OCI-LY3 (cell line): ENCODE data around the gene MRTFA.

ENCODE experiments used
- H2AFZ ChIP-seq: fragments of 200-600, 300-600 bp; shearing (Covaris generic); 2 replicates; pipeline ENCODE4 v1.6.0; 2014; ENCODE audit warnings: antibody characterized with exemption, low read depth, low read length
- H3K27ac ChIP-seq: fragments of 200-600, 300-600 bp; sonication (generic); 2 replicates; pipeline ENCODE4 v1.5.1; 2014; ENCODE audit warnings: mild to moderate bottlenecking, low read length, moderate library complexity, mixed read lengths
- H3K27me3 ChIP-seq: fragments of 200-600, 300-600 bp; sonication (generic); 2 replicates; pipeline ENCODE4 v1.6.1; 2014; ENCODE audit warnings: low read depth, low read length, mixed read lengths
- H3K36me3 ChIP-seq: fragments of 200-600, 300-600 bp; sonication (generic); replicated peaks from 2 replicates; pipeline ENCODE3; 2014; ENCODE audit warnings: low read depth, low read length, mixed read lengths
- H3K4me1 ChIP-seq: fragments of 300-600, 200-600 bp; sonication (generic); 2 replicates; pipeline ENCODE4 v1.6.1; 2014; ENCODE audit warnings: low read length, mixed read lengths
- H3K4me2 ChIP-seq: fragments of 200-600, 300-600 bp; sonication (generic); 2 replicates; pipeline ENCODE4 v1.6.1; 2014; ENCODE audit warnings: low read length, mixed read lengths
- H3K4me3 ChIP-seq: fragments of 300-600, 200-600 bp; sonication (generic); 2 replicates; pipeline ENCODE4 v1.5.1; 2014; ENCODE audit warnings: antibody characterized with exemption, mild to moderate bottlenecking, low read length, moderate library complexity
- H3K79me2 ChIP-seq: fragments of 300-600, 200-600 bp; shearing (Covaris generic); 2 replicates; pipeline ENCODE4 v1.6.1; 2014; ENCODE audit warnings: mild to moderate bottlenecking, low read length, mixed read lengths
- H3K9ac ChIP-seq: fragments of 300-600, 200-600 bp; shearing (Covaris generic); 2 replicates; pipeline ENCODE4 v1.6.0; 2014; ENCODE audit warnings: mild to moderate bottlenecking, low read length, moderate library complexity
- H3K9me3 ChIP-seq: fragments of 200-600, 300-600 bp; shearing (Covaris generic); 2 replicates; pipeline ENCODE4 v1.6.1; 2014; ENCODE audit warnings: low read length, mixed read lengths; ENCODE audit not compliant: insufficient read depth
- H4K20me1 ChIP-seq: fragments of 200-600, 300-600 bp; sonication (generic); 2 replicates; pipeline ENCODE4 v1.6.1; 2016; ENCODE audit warnings: low read length, mixed read lengths; ENCODE audit not compliant: insufficient read depth
- CTCF ChIP-seq: fragments of 200-600, 300-600 bp; sonication (generic); IDR thresholded peaks from 2 replicates; pipeline ENCODE4 v1.5.1; 2014; ENCODE audit warnings: antibody characterized with exemption, low read length, low read depth
- EZH2phosphoT487 ChIP-seq: fragments of 200-600 bp; shearing (Covaris generic); IDR thresholded peaks from 2 replicates; pipeline ENCODE4 v1.6.1; 2018; ENCODE audit warnings: antibody characterized with exemption, mixed run types, low read depth

The MRTFA gene

GRCh38 chr22:40463683-40464082 lies 172.8 kb downstream of the MRTFA start:
- peak overlapping the region; percentile 76 for H3K4me3 ChIP-seq
- peaks cover 14% of the 10 kb centered on the region for H3K79me2 ChIP-seq
- H3K4me2 ChIP-seq, result peak overlapping the region; percentile 92
- peak overlapping the region; percentile 59 for H3K9ac ChIP-seq
- H3K36me3 ChIP-seq, result peaks cover 10% of the 10 kb centered on the region
- no peaks in the 10 kb centered on the region for H3K27me3 ChIP-seq
- no peaks in the 10 kb centered on the region for H3K9me3 ChIP-seq
- H4K20me1 ChIP-seq, result no peaks in the 10 kb centered on the region; the same call in 1 of the 2 replicates
- peak overlapping the region; percentile 76 for H2AFZ ChIP-seq
- peaks cover 20% of the 10 kb centered on the region for H3K4me1 ChIP-seq
- TF ChIP-seq CTCF (no peak), EZH2phosphoT487 (no peak)
- H3K27ac ChIP-seq, result peak overlapping the region; percentile 41

GRCh38 chr22:40463017-40463631 lies 173.4 kb downstream of the MRTFA start:
- H3K9ac ChIP-seq, result peak overlapping the region; percentile 59
- peaks cover 1% of the 10 kb centered on the region; the same call in 1 of the 2 replicates for H4K20me1 ChIP-seq
- no peaks in the 10 kb centered on the region for H3K27me3 ChIP-seq
- H2AFZ ChIP-seq, result peak overlapping the region; percentile 76
- peak overlapping the region; percentile 92 for H3K4me2 ChIP-seq
- no peaks in the 10 kb centered on the region for H3K9me3 ChIP-seq
- TF ChIP-seq CTCF, result no peak
- no peak for TF ChIP-seq EZH2phosphoT487
- H3K36me3 ChIP-seq, result peaks cover 10% of the 10 kb centered on the region
- peak overlapping the region; percentile 41 for H3K27ac ChIP-seq
- H3K4me3 ChIP-seq, result peak overlapping the region; percentile 76
- peaks cover 13% of the 10 kb centered on the region for H3K79me2 ChIP-seq
- H3K4me1 ChIP-seq, result peaks cover 20% of the 10 kb centered on the region

GRCh38 chr22:40462195-40462984 lies 174.1 kb downstream of the MRTFA start:
- TF ChIP-seq EZH2phosphoT487 (no peak; the same call in 1 of the 2 replicates), CTCF (no peak)
- peaks cover 20% of the 10 kb centered on the region for H3K4me1 ChIP-seq
- peak overlapping the region; percentile 41; the same call in 1 of the 2 replicates for H3K27ac ChIP-seq
- peaks cover 7% of the 10 kb centered on the region; the same call in 1 of the 2 replicates for H3K79me2 ChIP-seq
- H3K27me3 ChIP-seq, result no peaks in the 10 kb centered on the region
- peak overlapping the region; percentile 76 for H3K4me3 ChIP-seq
- peaks cover 10% of the 10 kb centered on the region for H3K36me3 ChIP-seq
- H3K9ac ChIP-seq, result peak overlapping the region; percentile 59
- no peaks in the 10 kb centered on the region for H3K9me3 ChIP-seq
- H4K20me1 ChIP-seq, result peaks cover 5% of the 10 kb centered on the region; the same call in 1 of the 2 replicates
- H3K4me2 ChIP-seq, result peak overlapping the region; percentile 92
- H2AFZ ChIP-seq, result no peak overlapping the region

GRCh38 chr22:40453671-40454070 lies 182.8 kb downstream of the MRTFA start:
- Histone ChIP-seq H3K79me2 (peaks cover 21% of the 10 kb centered on the region), H3K27me3 (no peaks in the 10 kb centered on the region), H2AFZ (no peak overlapping the region), H3K4me2 (no peak overlapping the region), H3K4me1 (no peaks in the 10 kb centered on the region), H3K36me3 (no peaks in the 10 kb centered on the region), H4K20me1 (peaks cover 17% of the 10 kb centered on the region; the same call in 1 of the 2 replicates), H3K9me3 (no peaks in the 10 kb centered on the region), H3K4me3 (no peak overlapping the region), H3K9ac (no peak overlapping the region), H3K27ac (no peak overlapping the region)
- TF ChIP-seq EZH2phosphoT487, result no peak
- TF ChIP-seq CTCF, result no peak
